Panc1 (cell line): ENCODE results near the gene ATP11C. TPM values are rescaled to one million over a fixed set of nuclear protein-coding genes. Genes with fewer than 3 reads are reported as not detected.
"Not testable (repeated sequence)": the region's sequence is repeated elsewhere in the genome, so short reads cannot be mapped to it uniquely, and the experiment has no call there.

ENCODE experiments used
- ATAC-seq: fragments of 200-7000 bp; cut with Tn5 transposase; 2 replicates; pipeline ENCODE4 v1.9.1; 2020; ENCODE audit warnings: mild to moderate bottlenecking, moderate library complexity
- BruUV-seq: library from RNA; stranded (reverse); fragments of 400-500 nt; replicated peaks from 2 replicates; lab custom pipeline; 2021; lab: Mats Ljungman, UMichigan
- CTCF ChIA-PET: fragments of 300-600 bp; sonication (Branson Sonifier 250); formaldehyde crosslinking; loops from one replicate; lab custom pipeline; 2022; ENCODE audit warnings: antibody characterized with exemption; lab: Charles Lee
- POLR2A ChIA-PET: fragments of 300-600 bp; sonication (Branson Sonifier 250); formaldehyde crosslinking; loops from one replicate; lab custom pipeline; 2022; ENCODE audit warnings: antibody characterized with exemption; lab: Charles Lee
- DNase-seq: peaks from one replicate; pipeline ENCODE4 v3.0.0-alpha.2; 2010; ENCODE audit warnings: low read depth, low spot score
- H3K27ac ChIP-seq: 2 replicates; pipeline ENCODE4 v1.5.1; 2011; ENCODE audit warnings: mild to moderate bottlenecking, low read length, inconsistent platforms
- H3K27me3 ChIP-seq: fragments of 200-500 bp; sonication (Bioruptor generic); 2 replicates; pipeline ENCODE4 v1.6.0; 2014; ENCODE audit warnings: low read length, inconsistent platforms; ENCODE audit not compliant: control insufficient read depth, insufficient read depth
- H3K36me3 ChIP-seq: fragments of 200-500 bp; sonication (Bioruptor generic); 2 replicates; pipeline ENCODE4 v1.5.1; 2014; ENCODE audit warnings: inconsistent platforms, mild to moderate bottlenecking, low read length, moderate library complexity; ENCODE audit not compliant: control insufficient read depth, insufficient read depth
- H3K4me1 ChIP-seq: 2 replicates; pipeline ENCODE4 v1.5.1; 2011; ENCODE audit warnings: inconsistent platforms, mild to moderate bottlenecking, low read length, moderate library complexity; ENCODE audit not compliant: control insufficient read depth, insufficient read depth
- H3K4me3 ChIP-seq, 2 experiments: 2 replicates each; pipeline ENCODE4 v1.5.1; 2011 to 2012; ENCODE audit warnings: low read depth in 2 of 2, low read length in 2 of 2, mild to moderate bottlenecking in 2 of 2, inconsistent platforms in 1 of 2, moderate library complexity in 1 of 2
- H3K9me3 ChIP-seq: fragments of 200-500 bp; sonication (Bioruptor generic); 2 replicates; pipeline ENCODE4 v1.5.1; 2014; ENCODE audit warnings: low read depth, mild to moderate bottlenecking, inconsistent platforms, low read length, moderate library complexity; ENCODE audit not compliant: control insufficient read depth, insufficient read depth
- POLR2AphosphoS5 ChIP-seq: IDR thresholded peaks from 2 replicates; pipeline ENCODE4 v1.6.1; 2012; ENCODE audit warnings: mild to moderate bottlenecking, low read depth, low read length, moderate library complexity
- REST ChIP-seq, 2 experiments: IDR thresholded peaks; 2 replicates each; pipeline ENCODE4 v1.6.1; 2011 to 2012; ENCODE audit warnings: low read depth in 2 of 2, control low read depth in 1 of 2, low read length in 1 of 2, mild to moderate bottlenecking in 1 of 2, moderate library complexity in 1 of 2; ENCODE audit not compliant: insufficient read depth in 1 of 2
- SIN3A ChIP-seq: IDR thresholded peaks from 2 replicates; pipeline ENCODE4 v1.6.1; 2012; ENCODE audit warnings: low read depth, mild to moderate bottlenecking, low read length, moderate library complexity, borderline replicate concordance; ENCODE audit not compliant: insufficient read depth
- TCF7L2 ChIP-seq: IDR thresholded peaks from 2 replicates; pipeline ENCODE4 v1.6.1; 2011; ENCODE audit warnings: mild to moderate bottlenecking, low read depth, low read length, inconsistent platforms
- in situ Hi-C: cut with HindIII; loops from 2 replicates; pipeline ENCODE4 v1.10.0; 2016; ENCODE audit warnings: low sequenced_read_pairs, low pct_unique_long_range_greater_than_20kb
- intact Hi-C: fragments of 100-400 bp; cut with micrococcal nuclease; formaldehyde crosslinking; loops from one replicate; pipeline ENCODE4 v1.10.0; 2022; ENCODE audit not compliant: unreplicated experiment
- total RNA-seq: library from RNA; stranded (reverse); gene quantifications from one replicate; pipeline ENCODE4 v1.2.1, GENCODE V29; 2021; ENCODE audit not compliant: unreplicated experiment
- TF ChIP-seq, protein P1 (sequence below): fragments of 450-650 bp; IDR thresholded peaks from 2 replicates; pipeline ENCODE4 v1.5.1; 2017; ENCODE audit warnings: mild to moderate bottlenecking

Gene ATP11C
- total RNA-seq, 1 experiment from 2014 or later = 61.3 TPM

GRCh38 chrX:139844163-139844562 lies 88.7 kb downstream of the ATP11C start:
- TF ChIP-seq SIN3A (no peak), REST (IDR thresholded peaks at IDR 0.05; ENCODE audit: insufficient read depth in 1 of 2, low read depth in 2 of 2, low read length in 1 of 2) (no peak), POLR2AphosphoS5 (no peak), TCF7L2 (no peak)
- Histone ChIP-seq H3K27me3 (no peaks in the 10 kb centered on the region), H3K36me3 (no peaks in the 10 kb centered on the region), H3K27ac (no peak overlapping the region), H3K4me3 (no peak overlapping the region), H3K4me1 (no peaks in the 10 kb centered on the region; the same call in 1 of the 2 replicates), H3K9me3 (no peaks in the 10 kb centered on the region)
- intact Hi-C loops (no loop called here), in situ Hi-C loops (no loop called here)
- ChIA-PET CTCF (no interaction called here), POLR2A (no interaction called here)
- no peak for DNase-seq
- no TSS peak for BruUV-seq
- ATAC-seq = no peak

- ATAC-seq = no peak
- in situ Hi-C loops (no loop called here), intact Hi-C loops (no loop called here)
- Histone ChIP-seq H3K4me3 (no peak overlapping the region), H3K27ac (no peak overlapping the region), H3K9me3 (no peaks in the 10 kb centered on the region), H3K4me1 (no peaks in the 10 kb centered on the region; the same call in 1 of the 2 replicates), H3K36me3 (no peaks in the 10 kb centered on the region), H3K27me3 (no peaks in the 10 kb centered on the region)
- POLR2A ChIA-PET = no interaction called here
- TF ChIP-seq POLR2AphosphoS5 = no peak
- no peak for TF ChIP-seq TCF7L2
- TF ChIP-seq SIN3A = no peak
- TF ChIP-seq, protein P1, sequence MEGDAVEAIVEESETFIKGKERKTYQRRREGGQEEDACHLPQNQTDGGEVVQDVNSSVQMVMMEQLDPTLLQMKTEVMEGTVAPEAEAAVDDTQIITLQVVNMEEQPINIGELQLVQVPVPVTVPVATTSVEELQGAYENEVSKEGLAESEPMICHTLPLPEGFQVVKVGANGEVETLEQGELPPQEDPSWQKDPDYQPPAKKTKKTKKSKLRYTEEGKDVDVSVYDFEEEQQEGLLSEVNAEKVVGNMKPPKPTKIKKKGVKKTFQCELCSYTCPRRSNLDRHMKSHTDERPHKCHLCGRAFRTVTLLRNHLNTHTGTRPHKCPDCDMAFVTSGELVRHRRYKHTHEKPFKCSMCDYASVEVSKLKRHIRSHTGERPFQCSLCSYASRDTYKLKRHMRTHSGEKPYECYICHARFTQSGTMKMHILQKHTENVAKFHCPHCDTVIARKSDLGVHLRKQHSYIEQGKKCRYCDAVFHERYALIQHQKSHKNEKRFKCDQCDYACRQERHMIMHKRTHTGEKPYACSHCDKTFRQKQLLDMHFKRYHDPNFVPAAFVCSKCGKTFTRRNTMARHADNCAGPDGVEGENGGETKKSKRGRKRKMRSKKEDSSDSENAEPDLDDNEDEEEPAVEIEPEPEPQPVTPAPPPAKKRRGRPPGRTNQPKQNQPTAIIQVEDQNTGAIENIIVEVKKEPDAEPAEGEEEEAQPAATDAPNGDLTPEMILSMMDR = no peak
- no peak for TF ChIP-seq REST (IDR thresholded peaks at IDR 0.05; ENCODE audit: insufficient read depth in 1 of 2, low read depth in 2 of 2, low read length in 1 of 2)
- CTCF ChIA-PET = no interaction called here
- no peak for DNase-seq
- BruUV-seq = no TSS peak
These were observed 90.3 kb downstream of the ATP11C start for GRCh38 chrX:139842326-139843185.

DNA sequence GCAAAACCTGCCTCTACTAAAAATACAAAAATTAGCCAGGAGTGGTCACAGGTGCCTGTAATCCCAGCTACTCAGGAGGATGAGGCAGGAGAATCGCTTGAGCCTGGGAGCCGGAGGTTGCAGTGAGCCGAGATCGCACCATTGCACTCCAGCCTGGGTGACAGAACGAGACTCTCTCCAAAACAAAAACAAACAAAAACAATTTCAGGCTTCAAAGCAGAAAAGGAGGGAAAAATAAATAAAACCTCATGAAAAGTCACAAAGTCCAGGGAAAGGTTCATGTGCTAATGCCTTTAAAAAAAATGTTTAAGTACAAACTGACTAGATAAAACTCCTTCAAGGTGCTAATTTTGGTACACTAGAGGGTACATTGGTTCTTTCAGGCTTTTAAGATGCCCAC lies 96.5 kb downstream of the ATP11C start:
- CTCF ChIA-PET, H3K27ac ChIP-seq, H3K4me3 ChIP-seq, DNase-seq, intact Hi-C loops, H3K27me3 ChIP-seq, POLR2A ChIA-PET, H3K36me3 ChIP-seq, H3K9me3 ChIP-seq, ATAC-seq, in situ Hi-C loops, BruUV-seq: not testable (repeated sequence)
- H3K4me1 ChIP-seq = peaks cover 19% of the 10 kb centered on the region
